Stimulated activated CD4-positive, alpha-beta T cell treated with anti-CD3 and anti-CD28 coated beads, Interleukin-4, amount 100 ng/mL, for 1 hour (primary cell): ENCODE measurements around the gene NUDT3.

ENCODE experiments used
- DNase-seq: peaks from one replicate; pipeline ENCODE4 v3.0.0-alpha.2; 2020

The NUDT3 gene

DNA sequence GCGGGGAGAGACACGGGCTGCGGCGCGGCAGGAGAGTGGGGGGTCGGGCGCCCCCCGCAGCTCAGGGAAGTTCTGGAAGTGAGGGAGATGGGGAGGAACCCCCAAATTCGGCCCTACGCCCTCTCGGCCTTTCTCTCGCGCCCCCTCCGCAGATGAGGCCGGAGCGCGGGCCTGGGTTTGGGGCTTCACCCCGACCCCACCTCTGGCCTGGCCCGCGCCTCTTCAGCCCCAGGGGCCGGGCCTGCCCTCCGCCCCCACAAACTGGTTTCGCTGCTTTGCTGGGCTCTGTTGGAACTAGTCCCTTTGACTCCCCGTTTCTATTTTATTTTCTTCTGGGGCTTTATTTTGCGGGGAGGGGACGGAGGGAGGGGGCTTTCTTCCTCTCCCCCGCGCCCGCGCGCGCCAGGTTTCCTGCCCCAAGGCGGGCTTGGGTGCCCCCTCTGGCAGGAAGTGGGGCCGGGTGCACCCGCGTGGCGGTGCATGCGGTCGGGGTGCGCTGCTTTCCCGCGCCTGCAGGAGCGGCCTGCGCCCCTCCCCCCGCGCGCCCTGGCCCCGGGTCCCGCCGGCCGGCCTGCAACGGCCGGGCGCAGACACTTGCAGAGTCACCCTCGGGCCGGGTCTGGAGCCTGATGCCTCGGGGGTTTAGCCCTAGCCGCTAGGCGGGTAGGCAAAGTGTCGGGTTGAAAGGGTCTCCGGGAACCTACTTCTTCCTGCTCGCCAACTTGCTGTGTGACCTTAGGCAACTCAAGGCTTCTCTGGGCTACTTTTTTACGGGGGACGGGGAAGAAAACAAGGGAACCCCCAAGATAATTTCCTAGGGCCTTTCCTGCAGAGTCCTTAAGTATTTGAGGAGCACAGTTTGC lies 154.5 kb downstream of the NUDT3 start:
- DNase-seq: peak; percentile 78

DNA sequence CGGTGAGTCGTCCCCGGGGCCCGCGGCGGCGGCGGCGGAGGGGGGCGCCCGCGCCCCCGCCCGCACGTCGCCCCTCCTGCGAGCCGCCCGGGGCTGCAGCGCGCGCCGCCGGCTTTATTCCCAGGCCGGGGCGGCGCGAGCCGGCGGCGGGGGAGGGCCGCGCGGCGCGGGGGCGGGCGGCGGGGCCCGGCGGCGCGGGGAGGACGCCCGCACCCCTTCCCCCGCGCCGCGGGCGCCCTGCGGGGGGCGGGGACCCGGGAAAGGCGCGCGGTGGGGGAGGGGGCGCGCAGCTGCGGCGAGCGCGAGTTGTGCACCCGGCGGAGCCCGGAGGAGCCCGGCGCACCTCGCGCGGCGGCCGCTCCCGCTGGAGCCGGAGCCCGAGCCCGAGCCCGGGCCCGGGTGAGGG lies 155.2 kb downstream of the NUDT3 start:
- DNase-seq: peak; percentile 48

DNA sequence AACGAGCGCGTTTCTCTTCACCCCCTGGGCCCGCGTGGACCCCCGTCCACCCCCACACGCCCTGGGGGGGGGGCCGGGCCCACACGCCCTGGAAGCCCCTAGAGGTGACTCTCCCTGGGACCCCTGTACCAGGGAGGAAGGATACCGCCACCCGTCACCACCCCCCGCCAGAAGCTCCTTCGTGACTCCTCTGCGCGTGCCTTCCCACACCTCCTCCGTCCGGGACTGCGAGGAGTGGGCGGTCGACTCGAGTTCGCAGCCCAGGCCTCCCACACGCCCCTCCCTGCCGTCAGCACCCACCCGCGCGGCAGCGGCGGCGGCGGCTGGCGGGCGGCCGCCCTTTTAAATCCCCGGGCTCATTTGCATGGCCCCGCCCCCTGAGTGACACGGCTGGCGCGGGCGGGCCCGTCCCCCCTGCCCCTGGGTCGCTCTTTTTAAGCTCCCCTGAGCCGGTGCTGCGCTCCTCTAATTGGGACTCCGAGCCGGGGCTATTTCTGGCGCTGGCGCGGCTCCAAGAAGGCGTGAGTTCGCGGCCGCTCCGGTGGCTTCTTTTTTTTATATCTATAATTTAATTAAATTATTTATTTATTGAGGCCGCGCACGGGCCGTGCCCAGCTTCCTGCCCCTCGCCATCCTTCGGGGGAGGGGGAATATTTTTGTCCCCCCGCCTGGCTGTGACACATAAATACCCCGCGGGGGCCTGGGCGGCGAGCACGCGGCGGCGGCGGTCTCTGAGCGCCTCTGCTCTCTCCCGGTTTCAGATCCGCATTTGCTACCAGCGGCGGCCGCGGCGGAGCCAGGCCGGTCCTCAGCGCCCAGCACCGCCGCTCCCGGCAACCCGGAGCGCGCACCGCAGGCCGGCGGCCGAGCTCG lies 155.8 kb downstream of the NUDT3 start, which contains the start of gene HMGA1:
HMGA1 (plus strand) TSS at position 431 of the 873 bp plus-strand sequence. CDS start 3,908 bp downstream, outside the sequence.
- DNase-seq: peak; percentile 94

DNA sequence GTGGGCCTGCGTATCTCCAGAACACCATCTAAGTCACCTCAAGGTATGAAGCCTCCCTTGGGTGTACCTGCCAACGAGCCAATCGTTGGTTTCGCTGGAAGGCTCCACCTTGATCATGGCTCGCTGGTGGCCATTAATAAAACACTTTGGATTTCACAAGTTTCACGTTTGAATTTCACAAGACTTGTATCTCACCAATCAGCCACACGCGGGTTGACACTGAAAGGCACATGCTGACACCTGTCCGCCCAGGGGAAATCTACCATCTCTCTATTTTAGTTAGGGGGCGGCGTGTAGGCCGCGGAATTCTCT lies 156.4 kb downstream of the NUDT3 start:
- DNase-seq: peak; percentile 54

DNA sequence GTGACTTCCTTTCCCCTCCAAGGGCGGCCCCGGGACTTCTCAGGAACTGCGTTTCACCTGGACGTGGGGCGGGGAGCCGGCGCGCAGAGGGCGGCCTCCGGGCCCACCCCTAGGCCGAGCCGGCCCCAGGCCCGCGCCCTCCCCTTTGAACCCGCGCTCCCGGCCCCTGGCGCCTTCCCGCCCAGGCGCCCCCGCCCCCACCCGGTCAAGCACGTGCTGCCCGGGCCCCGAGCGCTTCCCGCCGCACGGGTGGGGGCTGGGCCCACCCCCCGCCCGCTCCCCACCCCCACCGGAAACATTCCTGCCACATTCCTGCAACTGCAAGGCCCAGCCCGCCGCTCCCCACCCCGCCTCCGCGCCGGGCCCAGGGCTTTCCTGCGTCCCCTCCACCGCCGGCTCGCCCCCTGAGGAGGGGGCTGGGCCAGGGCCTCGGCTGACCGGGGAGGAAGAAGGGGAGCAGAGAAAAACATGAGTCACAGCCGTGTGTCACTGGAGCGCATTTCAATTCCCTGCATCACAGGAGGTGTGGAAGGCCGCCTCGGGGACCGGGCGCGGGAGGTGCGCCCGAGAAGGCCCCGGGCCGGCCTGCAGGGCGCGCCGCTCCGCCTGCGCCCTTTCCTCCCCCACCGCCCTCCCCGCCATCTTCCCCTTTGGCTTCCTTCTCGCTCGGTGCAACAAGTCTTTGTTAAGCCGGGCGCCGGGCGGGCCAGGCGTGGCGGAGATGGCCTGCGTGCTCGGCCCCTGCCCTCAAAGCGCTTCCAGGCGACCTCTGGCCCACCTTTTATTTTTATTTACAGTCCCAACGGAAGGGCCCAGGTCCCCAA lies 156.9 kb downstream of the NUDT3 start:
- peak; percentile 71 for DNase-seq

DNA sequence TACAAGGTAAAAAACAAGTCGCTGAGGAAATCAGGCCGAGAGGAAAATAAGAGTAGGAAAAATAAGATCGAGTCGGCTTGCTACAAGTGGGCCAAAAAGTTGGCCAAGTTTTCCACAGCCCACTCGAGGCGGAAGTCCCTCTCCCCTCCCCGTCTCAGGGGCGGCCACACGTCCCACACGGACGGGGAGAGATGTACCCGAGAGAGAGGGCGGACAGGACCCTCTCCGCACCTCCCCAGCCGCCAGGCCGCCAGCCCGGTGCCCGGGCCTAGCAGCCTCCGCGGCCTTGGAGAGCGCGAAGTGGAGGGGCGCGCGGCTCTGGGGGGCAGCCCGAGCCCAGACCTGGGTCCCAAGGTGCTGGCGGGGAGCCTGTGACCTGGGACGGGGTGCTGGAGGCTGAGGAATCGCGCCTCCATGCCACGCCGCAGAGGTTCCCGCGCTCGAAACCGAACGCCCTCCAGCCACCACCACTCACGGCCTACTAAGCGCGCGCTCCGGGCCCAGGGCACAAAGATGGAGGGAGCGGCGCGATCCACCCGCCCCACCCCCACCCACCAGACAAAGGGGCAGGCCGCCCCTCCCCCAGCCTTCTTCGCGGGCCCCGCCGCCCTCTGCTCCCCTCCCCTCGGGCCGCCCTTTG lies 157.7 kb downstream of the NUDT3 start:
- no peak for DNase-seq

DNA sequence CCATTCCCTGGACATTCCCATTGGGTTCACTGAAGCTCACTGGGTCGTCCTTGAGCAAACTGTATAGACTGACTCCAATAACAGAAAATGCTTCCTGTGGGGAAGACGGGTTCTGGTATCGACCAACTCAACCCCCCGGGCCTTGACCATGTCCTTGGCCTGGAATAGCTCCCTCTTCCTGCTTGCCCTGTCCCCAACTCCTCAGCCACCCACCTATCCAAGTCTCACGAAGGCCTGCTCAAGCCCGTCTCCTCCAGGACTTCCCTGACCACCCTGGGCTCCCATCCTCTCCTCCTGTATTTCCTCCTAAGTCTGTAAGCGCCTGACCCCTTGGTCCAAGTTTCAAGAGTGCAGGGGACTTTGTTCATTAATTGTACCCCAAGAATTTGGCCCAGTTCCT lies 158.6 kb downstream of the NUDT3 start:
- DNase-seq: no peak

DNA sequence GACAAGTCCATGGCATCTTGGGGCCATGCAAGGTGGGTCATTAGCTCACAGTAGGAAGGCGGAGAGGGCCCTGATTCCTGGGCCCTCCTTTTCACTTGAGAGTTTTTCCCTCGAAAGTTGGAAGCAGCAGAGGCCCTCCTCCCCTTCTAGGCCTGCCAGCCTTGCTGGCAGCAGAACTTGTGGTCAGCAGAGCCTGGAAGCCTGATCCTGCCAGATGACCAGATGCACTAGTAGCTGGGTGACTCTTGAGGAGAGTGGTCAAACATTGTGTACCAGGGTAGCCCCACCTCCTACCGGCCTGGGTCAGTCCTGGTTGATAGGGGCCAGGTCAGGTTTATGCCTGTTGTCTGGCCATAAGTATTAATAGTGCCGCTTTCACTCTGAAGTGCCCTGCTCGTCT lies 159.6 kb downstream of the NUDT3 start:
- DNase-seq: no peak

DNA sequence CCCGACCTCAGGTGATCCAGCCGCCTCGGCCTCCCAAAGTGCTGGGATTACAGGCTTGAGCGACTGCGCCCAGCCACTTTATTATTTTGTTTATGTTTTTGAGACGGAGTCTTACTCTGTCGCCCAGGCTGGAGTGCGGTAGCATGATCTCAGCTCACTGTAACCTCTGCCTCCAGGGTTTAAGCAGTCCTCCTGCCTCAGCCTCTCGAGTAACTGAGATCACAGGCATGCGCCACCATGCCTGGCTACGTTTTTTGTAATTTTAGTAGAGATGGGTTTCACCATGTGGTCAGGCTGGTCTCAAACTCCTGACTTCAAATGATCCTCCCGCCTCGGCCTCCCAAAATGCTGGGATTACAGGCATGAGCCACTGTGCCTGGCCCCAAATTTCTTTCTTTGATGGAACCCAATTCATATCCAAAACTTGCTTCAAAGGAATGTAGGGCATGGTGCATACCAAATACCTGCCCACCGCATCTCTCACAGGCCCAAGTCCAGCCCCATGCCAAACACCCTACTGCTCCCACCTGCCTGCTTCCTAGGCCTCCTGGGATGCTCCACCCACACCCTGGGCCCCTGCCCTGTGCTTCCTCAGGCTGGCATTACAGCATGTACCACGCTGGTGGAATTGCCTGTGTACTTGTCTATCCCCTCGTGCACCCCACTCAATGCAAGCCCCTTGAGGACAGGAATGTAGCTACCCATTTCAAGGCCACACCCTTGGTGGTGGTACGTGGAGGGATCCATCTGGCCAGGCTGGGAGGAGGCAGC lies 160.7 kb downstream of the NUDT3 start:
- no peak for DNase-seq

DNA sequence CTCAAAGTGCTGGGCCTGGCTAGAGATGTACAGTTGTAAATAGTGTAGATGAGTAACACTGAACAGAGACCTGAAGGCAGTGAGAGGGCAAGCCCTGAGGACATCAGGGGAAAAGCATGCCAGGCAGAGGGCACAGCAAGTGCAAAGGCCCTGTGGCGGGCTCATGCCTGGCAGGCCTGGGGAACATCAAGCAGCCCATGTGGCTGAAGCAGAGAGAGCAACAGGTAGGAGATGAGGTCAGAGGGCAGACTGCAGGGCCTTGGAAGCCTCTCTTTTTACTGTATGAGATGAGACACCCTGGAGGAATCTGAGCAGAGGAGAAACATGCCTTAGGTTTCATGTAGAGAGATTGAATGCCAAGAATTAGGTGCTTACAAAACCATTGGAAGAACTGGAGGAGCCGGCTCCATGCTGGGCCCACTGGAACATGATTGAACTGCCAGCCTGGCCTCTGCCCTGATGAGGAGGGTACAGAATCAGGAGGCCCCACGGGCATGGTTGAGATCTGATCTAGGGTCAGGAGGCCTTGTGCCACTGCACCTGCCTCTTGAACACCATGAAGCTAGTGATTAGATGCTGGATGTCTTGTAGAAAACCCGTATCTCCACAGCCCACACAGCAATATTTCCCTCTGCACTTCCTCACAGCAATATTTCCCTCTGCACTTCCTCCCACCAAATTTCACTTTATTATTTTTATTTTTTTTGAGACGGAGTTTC lies 161.7 kb downstream of the NUDT3 start:
- no peak for DNase-seq

DNA sequence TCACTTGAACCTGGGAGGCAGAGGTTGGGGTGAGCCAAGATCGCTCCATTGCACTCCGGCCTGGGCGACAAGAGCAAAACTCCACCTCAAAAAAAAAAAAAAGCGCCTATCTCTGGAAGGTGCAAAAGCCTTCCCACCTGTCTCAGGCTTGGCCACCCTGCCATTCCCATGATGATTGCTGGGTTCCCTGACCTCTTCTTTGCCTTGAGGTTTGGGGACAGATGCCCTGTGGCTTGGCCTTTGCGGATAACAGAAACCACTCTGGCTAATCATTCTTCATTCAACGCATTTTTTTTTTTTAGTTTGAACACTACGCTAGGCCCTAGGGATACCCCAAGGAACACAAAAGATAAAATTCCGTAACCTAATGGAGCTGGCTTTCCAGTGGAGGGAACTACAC lies 162.6 kb downstream of the NUDT3 start:
- no peak for DNase-seq
